ENCODE data around the gene DHFR2.

- TF ChIP-seq CTCF (IDR thresholded peaks at IDR 0.05) (no peak), POLR2A (IDR thresholded peaks at IDR 0.05) (no peak)
Measured at GRCh38 chr3:94093151-94093550, 30.4 kb upstream of the DHFR2 start.
